BJ (cell line): ENCODE results near the gene SLC22A1. TPM values are rescaled to one million over a fixed set of nuclear protein-coding genes. Genes with fewer than 3 reads are reported as not detected.

ENCODE experiments used
- CTCF ChIA-PET: fragments of 350-600 bp; formaldehyde crosslinking; extraction: SDS; loops from one replicate; lab custom pipeline; 2021; ENCODE audit warnings: antibody characterized with exemption, inconsistent platforms; lab: Yijun Ruan, JAX
- POLR2A ChIA-PET: fragments of 300-600 bp; sonication (Branson Sonifier 250); formaldehyde crosslinking; extraction: SDS; loops from one replicate; lab custom pipeline; 2021; ENCODE audit warnings: antibody characterized with exemption; lab: Charles Lee
- DNase-seq: peaks from one replicate; pipeline ENCODE4 v3.0.0-alpha.2; 2011; ENCODE audit warnings: low read depth
- H3K27me3 ChIP-seq: 2 replicates; pipeline ENCODE4 v1.6.0; 2011; ENCODE audit warnings: low read length; ENCODE audit not compliant: control insufficient read depth, insufficient read depth
- H3K36me3 ChIP-seq: 2 replicates; pipeline ENCODE4 v1.5.1; 2011; ENCODE audit warnings: low read length; ENCODE audit not compliant: control insufficient read depth, insufficient read depth
- H3K4me3 ChIP-seq: 2 replicates; pipeline ENCODE4 v1.5.1; 2011; ENCODE audit warnings: low read depth, mild to moderate bottlenecking, control low read depth, low read length
- polyA plus RNA-seq: library from polyadenylated mRNA; depleted of rRNA; stranded (reverse); fragments of >200 nt; gene quantifications from 2 replicates; pipeline ENCODE4 v1.2.3, GENCODE V29; 2011
- TF ChIP-seq, protein P1 (sequence below): IDR thresholded peaks from 2 replicates; pipeline ENCODE4 v1.5.1; 2011; ENCODE audit warnings: low read depth, mild to moderate bottlenecking, control low read depth, inconsistent platforms, low read length, moderate library complexity; ENCODE audit not compliant: insufficient read depth

SLC22A1 gene
- polyA plus RNA-seq, 1 experiment: 0.11 TPM

- H3K4me3 ChIP-seq: no peak overlapping the region
- ChIA-PET CTCF (no interaction called here), POLR2A (no interaction called here)
- no peaks in the 10 kb centered on the region for H3K36me3 ChIP-seq
- TF ChIP-seq, protein P1, sequence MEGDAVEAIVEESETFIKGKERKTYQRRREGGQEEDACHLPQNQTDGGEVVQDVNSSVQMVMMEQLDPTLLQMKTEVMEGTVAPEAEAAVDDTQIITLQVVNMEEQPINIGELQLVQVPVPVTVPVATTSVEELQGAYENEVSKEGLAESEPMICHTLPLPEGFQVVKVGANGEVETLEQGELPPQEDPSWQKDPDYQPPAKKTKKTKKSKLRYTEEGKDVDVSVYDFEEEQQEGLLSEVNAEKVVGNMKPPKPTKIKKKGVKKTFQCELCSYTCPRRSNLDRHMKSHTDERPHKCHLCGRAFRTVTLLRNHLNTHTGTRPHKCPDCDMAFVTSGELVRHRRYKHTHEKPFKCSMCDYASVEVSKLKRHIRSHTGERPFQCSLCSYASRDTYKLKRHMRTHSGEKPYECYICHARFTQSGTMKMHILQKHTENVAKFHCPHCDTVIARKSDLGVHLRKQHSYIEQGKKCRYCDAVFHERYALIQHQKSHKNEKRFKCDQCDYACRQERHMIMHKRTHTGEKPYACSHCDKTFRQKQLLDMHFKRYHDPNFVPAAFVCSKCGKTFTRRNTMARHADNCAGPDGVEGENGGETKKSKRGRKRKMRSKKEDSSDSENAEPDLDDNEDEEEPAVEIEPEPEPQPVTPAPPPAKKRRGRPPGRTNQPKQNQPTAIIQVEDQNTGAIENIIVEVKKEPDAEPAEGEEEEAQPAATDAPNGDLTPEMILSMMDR: no peak
- H3K27me3 ChIP-seq: no peaks in the 10 kb centered on the region
- DNase-seq: no peak
These were observed 46.2 kb downstream of the SLC22A1 start for GRCh38 chr6:160167604-160168399.

GRCh38 chr6:160170018-160170680 is 48.5 kb downstream of the SLC22A1 start:
- ChIA-PET POLR2A (no interaction called here), CTCF (no interaction called here)
- no peak for DNase-seq
- TF ChIP-seq, protein P1: no peak
- Histone ChIP-seq H3K27me3 (no peaks in the 10 kb centered on the region), H3K4me3 (no peak overlapping the region), H3K36me3 (no peaks in the 10 kb centered on the region)

DNA sequence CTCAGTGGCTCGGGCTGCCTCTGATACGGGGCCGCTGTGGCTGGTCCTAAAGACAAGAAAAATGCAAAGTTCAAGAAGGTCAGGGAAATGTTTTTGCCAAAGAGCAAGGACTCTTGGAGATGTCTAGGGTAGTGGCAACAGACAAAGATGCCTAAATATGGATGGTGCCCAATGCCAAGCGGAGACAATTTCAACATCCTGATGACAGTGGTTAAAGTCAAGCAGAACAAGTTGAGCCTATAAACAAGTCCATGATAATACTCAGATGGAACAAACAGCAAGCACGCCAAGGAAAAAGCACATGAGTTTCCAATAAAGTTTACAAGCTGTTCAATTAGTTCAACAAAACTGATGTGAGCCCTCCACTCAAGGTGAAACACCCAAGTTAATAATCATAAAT is 51.1 kb downstream of the SLC22A1 start:
- CTCF ChIA-PET: no interaction called here
- DNase-seq: no peak
- POLR2A ChIA-PET: no interaction called here
- Histone ChIP-seq H3K36me3 (no peaks in the 10 kb centered on the region), H3K4me3 (no peak overlapping the region), H3K27me3 (no peaks in the 10 kb centered on the region)
- TF ChIP-seq, protein P1: no peak

GRCh38 chr6:160173806-160174527 is 52.4 kb downstream of the SLC22A1 start:
- CTCF ChIA-PET: no interaction called here
- H3K27me3 ChIP-seq: no peaks in the 10 kb centered on the region
- H3K4me3 ChIP-seq: no peak overlapping the region
- TF ChIP-seq, protein P1: no peak
- no peak for DNase-seq
- POLR2A ChIA-PET: no interaction called here
- H3K36me3 ChIP-seq: no peaks in the 10 kb centered on the region

DNA sequence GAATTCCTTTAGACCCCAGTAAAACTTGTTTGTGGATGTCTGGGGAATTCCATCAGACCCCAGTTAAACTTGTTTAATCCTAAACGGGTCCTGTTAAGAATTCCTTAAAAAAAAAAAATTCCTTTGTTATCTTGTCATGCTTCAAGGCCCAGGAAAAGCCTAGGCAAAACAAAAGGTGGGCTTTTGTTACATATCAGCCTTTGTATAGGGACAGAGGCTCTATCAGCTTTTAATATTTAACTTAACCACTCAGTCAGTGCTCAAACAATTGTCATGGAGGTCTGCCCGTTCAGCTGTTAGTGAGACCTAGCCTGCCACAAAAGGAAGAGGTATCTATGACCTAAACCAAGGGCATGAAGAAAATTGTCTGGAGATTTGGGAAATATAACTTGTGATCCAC is 53.1 kb downstream of the SLC22A1 start:
- ChIA-PET POLR2A (no interaction called here), CTCF (no interaction called here)
- no peaks in the 10 kb centered on the region for H3K36me3 ChIP-seq
- no peak for DNase-seq
- H3K4me3 ChIP-seq: no peak overlapping the region
- TF ChIP-seq, protein P1: no peak
- no peaks in the 10 kb centered on the region for H3K27me3 ChIP-seq
